ENCODE results near the gene RAB30.

The RAB30 gene

GRCh38 chr11:83070044-83070701, 1.5 kb downstream of the RAB30 start:
- peak; percentile 37 for DNase-seq

- no peak for DNase-seq
These were observed 2.2 kb downstream of the RAB30 start for GRCh38 chr11:83069441-83070043.

GRCh38 chr11:83068568-83068967, 3.1 kb downstream of the RAB30 start:
- DNase-seq, result no peak

GRCh38 chr11:83064011-83064410, 7.7 kb downstream of the RAB30 start:
- DNase-seq, result no peak

GRCh38 chr11:83063073-83063754, 8.5 kb downstream of the RAB30 start:
- DNase-seq, result no peak

- DNase-seq, result no peak
These were observed 9.8 kb downstream of the RAB30 start for GRCh38 chr11:83061883-83062282.

- DNase-seq, result no peak
These were observed 10.7 kb downstream of the RAB30 start for GRCh38 chr11:83060965-83061364.

- no peak for DNase-seq
These were observed 14.0 kb downstream of the RAB30 start for GRCh38 chr11:83057721-83058120.

GRCh38 chr11:83056611-83057010, 15.1 kb downstream of the RAB30 start:
- no peak for DNase-seq

- DNase-seq, result no peak
These were observed 15.5 kb downstream of the RAB30 start for GRCh38 chr11:83056204-83056603.

- DNase-seq, result no peak
These were observed 16.8 kb downstream of the RAB30 start for GRCh38 chr11:83054904-83055380.

- DNase-seq, result no peak
These were observed 17.7 kb downstream of the RAB30 start for GRCh38 chr11:83054001-83054400.

- peak; percentile 58 for DNase-seq
These were observed 19.7 kb downstream of the RAB30 start for GRCh38 chr11:83051760-83052671.

GRCh38 chr11:83047515-83048225, 24.0 kb downstream of the RAB30 start:
- DNase-seq, result no peak

GRCh38 chr11:83046621-83047172, 25.0 kb downstream of the RAB30 start:
- DNase-seq, result no peak

- no peak for DNase-seq
These were observed 26.6 kb downstream of the RAB30 start for GRCh38 chr11:83044958-83045712.

- DNase-seq, result no peak
These were observed 28.6 kb downstream of the RAB30 start for GRCh38 chr11:83042964-83043711.

GRCh38 chr11:83041126-83041525, 30.6 kb downstream of the RAB30 start:
- DNase-seq, result no peak

GRCh38 chr11:83039566-83039965, 32.1 kb downstream of the RAB30 start:
- no peak for DNase-seq

- no peak for DNase-seq
These were observed 33.8 kb downstream of the RAB30 start for GRCh38 chr11:83037877-83038276.

All from left hindlimb (tissue), 1 donor.